Measurements from ENCODE around the gene ALOX5.
"Not testable (repeated sequence)": the region's sequence is repeated elsewhere in the genome, so short reads cannot be mapped to it uniquely, and the experiment has no call there.

ALOX5 gene

DNA sequence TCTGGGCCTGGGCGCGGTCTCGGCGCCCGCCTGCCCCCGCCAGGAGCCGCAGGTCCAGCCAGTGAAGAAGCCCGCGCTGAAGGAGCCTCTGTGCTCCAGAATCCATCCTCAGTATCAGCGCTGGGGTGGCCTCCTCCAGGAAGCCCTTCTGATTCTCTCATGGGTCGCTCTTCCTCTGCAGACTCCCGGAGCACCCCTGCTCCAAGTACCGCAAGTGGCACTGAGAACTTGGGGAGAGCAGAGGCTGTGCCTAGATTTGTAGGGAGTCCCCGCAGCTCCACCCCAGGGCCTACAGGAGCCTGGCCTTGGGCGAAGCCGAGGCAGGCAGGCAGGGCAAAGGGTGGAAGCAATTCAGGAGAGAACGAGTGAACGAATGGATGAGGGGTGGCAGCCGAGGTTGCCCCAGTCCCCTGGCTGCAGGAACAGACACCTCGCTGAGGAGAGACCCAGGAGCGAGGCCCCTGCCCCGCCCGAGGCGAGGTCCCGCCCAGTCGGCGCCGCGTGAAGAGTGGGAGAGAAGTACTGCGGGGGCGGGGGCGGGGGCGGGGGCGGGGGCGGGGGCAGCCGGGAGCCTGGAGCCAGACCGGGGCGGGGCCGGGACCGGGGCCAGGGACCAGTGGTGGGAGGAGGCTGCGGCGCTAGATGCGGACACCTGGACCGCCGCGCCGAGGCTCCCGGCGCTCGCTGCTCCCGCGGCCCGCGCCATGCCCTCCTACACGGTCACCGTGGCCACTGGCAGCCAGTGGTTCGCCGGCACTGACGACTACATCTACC lies at the start of gene ALOX5:
TSS of gene ALOX5 (plus strand) at position 641 of the 774 bp plus-strand sequence. CDS start at position 705, 64 bp downstream.
- DNase-seq: peak; percentile 9

DNA sequence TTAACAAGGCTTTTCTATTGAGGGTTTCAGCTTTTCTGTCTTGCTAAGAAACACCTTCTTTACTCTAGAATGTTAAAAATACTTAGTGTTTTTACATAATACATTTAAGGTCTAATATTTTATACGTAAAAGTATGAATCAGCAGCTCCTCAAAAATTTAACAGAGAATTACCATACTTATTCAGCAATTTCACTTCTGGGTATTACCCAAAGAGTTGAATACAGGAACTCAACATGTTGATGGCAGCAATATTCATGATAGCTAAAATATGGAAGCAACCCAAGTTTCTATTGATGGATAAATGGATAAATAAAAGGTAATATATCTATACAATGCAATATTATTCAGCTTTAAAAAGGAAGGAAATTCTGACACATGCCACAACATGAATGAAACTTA lies 48.9 kb upstream of the ALOX5 start:
- no peak for DNase-seq

DNA sequence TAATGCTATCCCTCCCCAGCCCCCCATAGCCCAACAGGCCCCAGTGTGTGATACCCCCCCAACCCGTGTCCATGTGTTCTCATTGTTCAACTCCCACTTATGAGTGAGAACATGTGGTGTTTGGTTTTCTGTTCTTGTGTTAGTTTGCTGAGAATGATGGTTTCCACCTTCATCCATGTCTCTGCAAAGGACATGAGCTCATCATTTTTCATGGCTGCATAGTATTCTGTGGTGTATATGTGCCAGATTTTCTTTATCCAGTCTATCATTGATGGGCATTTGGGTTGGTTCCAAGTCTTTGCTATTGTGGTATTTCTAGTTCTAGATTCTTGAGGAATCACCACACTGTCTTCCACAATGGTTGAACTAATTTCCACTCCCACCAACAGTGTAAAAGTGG lies 47.2 kb upstream of the ALOX5 start:
- not testable (repeated sequence) for DNase-seq

DNA sequence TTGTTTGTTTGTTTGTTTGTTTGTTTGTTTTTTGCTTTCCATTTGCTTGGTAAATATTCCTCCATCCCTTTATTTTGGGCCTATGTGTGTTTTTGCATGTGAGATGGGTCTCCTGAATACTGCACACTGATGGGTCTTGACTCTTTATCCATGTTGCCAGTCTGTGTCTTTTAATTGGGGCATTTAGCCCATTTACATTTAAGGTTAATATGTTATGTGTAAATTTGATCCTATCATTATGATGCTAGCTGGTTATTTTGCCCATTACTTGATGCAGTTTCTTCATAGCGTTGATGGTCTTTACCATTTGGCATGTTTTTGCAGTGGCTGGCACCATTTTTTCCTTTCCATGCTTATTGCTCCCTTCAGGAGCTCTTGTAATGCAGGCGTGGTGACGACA lies 42.2 kb upstream of the ALOX5 start:
- not testable (repeated sequence) for DNase-seq

DNA sequence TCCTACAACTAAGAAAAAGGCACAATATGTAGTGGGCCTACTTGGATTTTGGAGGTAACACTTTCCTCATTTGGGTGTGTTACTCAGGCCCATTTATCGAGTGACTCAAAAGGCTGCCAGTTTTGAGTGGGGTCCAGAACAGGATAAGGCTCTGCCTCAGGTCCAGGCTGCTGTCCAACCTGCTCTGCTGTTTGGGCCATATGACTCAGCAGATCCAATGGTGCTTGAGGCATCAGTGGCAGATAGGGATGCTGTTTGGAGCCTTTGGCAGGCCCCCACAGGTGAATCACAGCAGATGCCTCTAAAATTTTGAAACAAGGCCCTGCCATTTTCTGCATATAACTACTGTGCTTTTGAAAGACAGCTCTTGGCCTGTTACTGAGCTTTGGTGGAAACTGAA lies 34.1 kb upstream of the ALOX5 start:
- DNase-seq: no peak

DNA sequence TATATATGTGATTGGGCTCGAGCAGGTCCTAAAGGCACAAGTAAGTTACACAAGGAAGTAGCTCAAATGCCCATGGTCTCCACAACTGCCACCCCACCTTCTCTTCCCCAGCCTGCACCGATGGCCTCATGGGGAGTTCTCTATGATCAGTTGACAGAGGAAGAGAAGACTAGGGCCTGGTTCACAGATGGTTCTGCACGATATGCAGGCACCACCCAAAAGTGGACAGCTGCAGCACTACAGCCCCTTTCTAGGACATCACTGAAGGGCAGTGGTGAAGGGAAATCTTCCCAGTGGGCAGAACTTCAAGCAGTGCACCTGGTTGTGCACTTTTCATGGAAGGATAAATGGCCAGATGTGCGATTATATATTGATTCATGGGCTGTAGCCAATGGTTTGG lies 33.6 kb upstream of the ALOX5 start:
- not testable (repeated sequence) for DNase-seq

DNA sequence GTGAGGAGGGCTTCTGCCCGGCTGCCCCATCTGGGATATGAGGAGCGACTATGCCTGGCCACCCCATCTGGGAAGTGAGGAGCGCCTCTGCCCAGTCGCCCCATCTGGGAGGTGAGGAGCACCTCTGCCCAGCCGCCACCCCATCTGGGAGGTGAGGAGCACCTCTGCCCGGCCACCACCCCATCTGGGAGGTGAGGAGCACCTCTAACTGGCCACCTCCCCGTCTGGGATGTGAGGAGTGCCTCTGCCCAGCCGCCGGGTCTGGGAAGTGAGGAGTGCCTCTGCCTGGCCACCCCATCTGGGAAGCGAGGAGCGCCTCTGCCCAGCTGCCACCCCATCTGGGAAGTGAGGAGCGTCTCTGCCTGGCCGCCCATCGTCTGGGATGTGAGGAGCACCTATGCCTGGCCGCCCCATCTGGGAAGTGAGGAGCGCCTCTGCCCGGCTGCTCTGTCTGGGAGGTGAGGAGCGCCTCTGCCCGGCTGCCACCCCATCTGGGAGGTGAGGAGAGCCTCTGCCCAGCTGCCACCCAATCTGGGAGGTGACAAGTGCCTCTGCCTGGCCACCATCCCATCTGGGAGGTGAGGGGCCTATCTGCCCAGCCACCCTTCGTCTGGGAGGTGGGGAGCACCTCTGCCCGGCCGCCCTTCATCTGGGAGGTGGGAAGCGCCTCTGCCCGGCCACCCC lies 27.2 kb upstream of the ALOX5 start:
- DNase-seq: not testable (repeated sequence)

DNA sequence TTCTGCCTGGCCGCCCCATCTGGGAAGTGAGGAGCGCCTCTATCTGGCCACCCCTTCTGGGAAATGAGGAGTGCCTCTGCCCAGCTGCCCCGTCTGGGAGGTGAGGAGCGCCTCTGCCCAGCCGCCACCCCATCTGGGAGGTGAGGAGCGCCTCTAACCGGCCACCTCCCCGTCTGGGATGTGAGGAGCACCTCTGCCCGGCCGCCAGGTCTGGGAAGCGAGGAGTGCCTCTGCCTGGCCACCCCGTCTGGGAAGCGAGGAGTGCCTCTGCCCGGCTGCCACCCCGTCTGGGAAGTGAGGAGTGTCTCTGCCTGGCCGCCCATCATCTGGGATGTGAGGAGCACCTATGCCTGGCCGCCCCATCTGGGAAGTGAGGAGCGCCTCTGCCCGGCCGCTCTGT lies 26.6 kb upstream of the ALOX5 start:
- not testable (repeated sequence) for DNase-seq

DNA sequence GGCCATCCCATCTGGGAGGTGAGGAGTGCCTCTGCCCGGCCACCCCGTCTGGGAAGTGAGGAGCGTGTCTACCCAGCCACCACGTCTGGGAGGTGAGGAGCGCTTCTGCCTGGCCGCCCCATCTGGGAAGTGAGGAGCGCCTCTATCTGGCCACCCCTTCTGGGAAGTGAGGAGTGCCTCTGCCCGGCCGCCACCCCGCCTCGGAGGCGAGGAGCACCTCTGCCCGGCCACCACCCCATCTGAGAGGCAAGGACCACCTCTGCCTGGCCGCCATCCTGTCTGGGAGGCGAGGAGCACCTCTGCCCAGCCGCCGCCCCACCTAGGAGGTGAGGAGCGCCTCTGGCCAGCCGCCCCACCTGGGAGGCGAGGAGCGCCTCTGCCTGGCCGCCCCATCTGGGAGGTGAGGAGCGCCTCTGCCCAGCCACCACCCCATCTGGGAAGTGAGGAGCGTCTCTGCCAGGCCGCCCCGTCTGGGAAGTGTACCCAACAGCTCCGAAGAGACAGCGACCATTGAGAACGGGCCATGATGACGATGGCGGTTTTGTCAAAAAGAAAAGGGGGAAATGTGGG lies 25.7 kb upstream of the ALOX5 start:
- DNase-seq: not testable (repeated sequence)

DNA sequence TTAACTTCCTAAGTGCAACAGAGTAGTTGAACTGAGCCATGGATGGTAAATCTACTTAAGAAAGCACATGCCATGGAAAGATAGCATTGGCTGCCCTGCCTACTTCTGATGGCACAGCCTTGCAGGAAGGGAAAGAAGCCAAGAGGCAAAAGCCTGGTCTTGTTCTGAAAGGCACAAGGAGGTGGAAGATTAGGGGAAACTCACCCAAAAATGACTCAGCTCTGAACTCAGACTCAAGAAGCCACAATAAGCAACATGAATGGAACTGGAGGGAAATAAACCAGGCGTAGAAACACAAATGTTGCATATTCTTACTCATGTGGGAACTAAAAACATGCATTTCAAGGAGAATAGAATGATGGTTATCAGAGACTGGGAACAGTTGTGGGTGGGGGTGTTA lies 20.8 kb upstream of the ALOX5 start:
- no peak for DNase-seq

DNA sequence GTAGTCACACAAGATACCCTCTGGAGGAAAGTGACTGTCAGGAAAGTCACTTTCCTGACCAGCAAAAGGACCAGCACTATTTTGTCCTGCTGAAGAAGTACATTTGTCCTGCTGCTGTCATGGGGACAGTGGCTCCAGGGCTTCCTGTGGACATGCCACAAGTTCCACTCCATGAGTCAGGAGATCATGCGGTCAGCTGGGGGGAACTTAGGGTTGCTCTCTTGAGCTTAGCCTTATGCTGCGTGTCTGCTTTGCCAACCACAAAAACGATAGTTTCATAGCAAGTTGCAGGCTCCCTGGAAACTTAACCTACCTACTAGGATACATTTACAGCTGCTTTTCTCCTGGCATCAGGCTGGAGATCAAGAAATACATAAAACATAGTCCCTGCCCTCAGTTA lies 19.8 kb upstream of the ALOX5 start:
- DNase-seq: no peak

DNA sequence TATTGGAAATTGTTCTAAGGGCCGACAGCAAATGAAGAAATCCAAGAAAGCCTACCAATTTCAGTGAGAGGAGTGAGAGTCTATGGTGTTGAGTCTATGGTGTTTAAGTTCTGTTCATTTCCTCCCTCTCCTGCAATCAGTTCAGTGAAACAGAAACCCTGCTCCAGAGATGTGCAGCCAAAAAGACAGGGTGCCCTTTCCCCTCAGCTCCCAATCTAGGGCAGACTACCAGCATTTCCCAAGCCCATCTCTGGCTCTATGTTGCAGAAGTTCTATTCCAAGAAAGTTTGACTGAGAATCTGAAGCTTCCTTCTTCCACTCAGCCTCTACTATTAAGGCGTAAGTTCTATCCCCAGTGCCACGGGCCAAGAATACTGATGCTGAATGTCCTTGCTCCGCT lies 18.5 kb upstream of the ALOX5 start:
- DNase-seq: no peak

DNA sequence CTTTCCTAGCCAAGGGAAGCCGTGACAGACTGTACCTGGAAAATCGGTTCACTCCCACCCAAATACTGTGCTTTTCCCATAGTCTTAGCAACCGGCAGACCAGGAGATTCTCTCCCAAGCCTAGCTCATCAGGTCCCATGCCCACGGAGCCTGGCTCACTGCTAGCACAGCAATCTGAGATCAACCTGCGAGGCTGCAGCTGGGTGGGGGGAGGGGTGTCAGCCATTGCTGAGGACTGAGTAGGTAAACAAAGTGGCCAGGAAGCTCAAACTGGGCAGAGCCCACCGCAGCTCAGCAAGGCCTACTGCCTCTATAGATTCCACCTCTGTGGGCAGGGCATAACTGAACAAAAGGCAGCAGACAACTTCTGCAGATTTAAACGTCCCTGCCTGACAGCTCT lies 15.1 kb upstream of the ALOX5 start:
- DNase-seq: not testable (repeated sequence)

DNA sequence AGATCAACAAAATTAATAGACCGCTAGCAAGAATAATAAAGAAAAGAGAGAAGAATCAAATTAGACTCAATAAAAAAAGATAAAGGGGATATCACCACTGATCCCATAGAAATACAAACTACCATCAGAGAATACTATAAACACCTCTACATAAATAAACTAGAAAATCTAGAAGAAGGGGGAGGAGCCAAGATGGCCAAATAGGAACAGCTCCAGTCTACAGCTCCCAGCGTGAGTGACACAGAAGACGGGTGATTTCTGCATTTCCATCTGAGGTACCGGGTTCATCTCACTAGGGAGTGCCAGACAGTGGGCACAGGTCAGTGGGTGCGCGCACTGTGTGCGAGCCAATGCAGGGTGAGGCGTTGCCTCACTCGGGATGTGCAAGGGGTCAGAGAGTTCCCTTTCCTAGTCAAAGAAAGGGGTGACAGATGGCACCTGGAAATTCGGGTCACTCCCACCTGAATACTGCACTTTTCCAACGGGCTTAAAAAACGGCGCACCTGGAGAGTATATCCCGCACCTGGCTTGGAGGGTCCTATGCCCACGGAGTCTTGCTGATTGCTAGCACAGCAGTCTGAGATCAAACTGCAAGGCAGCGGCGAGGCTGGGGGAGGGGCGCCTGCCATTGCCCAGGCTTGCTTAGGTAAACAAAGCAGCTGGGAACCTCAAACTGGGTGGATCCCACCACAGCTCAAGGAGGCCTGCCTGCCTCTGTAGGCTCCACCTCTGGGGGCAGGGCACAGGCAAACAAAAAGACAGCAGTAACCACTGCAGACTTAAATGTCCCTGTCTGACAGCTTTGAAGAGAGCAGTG lies 11.8 kb upstream of the ALOX5 start:
- not testable (repeated sequence) for DNase-seq

DNA sequence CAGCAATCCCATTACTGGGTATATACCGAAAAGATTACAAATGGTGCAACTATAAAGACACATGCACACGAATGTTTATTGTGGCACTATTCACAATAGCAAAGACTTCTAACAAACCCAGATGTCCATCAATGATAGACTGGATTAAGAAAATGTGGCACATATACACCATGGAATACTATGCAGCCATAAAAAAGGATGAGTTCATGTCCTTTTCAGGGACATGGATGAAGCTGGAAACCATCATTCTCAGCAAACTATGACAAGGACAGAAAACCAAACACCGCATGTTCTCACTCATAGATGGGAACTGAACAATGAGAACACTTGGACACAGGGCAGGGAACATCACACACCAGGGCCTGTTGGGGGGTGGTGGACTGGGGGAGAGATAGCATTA lies 6.4 kb upstream of the ALOX5 start:
- not testable (repeated sequence) for DNase-seq

DNA sequence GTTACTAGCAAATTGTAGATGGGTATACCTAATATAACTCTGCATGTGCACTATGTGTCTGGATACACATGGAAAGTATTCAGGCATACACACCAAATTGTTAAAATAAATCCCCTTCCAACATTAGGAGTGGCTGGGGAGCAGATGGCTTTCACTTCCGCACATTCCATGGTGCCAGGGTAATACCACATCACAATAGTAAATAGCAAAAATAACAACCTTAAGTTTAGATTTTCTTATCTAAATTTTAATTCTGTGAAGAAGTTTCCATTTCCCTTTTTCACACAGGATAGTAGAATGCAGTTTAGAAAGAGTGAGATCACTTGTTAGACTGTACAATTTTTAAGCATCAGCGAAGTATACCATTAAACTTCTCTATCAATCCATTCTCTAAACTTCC lies 5.8 kb upstream of the ALOX5 start:
- DNase-seq: no peak

DNA sequence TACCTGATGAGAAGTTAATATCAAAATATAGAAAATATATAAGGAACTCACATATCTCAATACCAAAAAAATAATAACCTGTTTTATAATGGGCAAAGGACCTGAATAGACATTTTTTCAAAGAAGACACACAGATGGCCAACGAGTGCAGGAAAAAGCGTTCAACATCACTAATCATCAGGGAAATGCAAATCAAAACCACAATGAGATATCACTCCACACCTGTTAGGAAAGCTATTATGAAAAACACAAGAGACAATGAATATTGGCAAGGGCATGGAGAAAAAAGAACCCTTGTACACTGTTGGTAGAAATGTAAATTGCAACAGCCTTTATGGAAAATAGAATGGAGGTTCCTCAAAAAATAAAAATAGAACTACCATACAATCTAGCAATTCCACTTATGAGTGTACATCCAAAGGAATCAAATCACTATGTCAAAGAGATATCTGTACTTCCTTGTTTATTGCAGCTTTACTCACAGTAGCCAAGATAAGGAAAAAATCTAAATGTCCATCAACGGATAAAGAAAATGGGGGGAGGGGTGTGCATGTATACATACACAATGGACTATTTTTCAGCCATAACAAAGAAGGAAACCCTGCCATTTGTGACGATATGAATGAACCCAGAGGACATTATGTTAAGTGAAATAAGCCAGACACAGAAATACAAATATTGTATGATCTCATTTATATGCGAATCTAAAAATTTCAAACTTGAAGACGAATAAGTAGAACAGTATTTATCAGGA lies 3.6 kb upstream of the ALOX5 start:
- DNase-seq: no peak

DNA sequence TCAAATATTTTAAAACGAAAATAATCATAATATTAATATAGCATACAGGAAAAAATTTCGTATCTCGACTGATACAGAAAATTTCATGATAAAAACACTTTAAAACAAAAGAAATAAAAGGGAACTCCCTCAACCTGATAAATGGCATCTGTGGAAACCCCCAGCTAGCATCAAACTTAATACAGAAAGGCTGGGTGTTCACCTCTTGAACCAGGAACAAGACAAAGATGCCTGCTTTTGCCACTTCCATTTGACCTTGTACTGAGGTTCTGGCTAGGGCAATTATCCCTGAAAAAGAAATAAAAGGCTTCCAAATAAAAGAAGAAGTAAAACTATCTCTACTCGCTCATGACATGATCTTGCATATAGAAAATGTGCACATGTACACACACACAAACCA lies 2.5 kb upstream of the ALOX5 start:
- no peak for DNase-seq

DNA sequence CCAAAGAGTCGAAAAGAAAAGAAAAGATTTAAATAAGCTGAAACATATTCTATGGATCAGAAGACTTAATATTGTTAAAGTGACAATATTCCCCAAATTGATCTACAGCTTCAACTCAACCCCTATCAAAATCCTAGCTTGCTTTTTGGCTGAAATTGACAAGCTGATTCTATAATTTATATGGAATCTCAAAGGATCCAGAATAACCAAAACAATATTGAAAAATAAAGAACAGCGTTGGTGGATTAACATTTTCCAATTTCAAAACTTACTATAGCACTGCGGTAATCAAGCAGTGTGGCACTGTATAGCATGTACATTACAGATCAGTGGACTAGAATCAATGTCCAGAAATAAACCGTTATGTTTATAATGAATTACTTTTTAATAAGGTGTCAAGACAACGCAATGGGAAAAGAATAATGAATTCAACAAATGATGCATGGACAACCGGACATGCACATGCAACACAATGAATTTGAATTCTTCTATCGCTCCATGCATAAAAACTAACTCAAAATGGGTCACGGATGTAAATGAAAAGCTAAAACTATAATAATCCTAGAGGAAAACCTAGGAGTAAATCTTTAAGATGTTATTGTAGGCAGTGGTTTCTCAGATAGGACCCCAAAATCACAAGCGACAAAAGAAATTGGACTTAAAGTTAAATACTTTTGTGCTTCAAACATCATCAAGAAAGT lies 1.6 kb upstream of the ALOX5 start:
- no peak for DNase-seq

DNA sequence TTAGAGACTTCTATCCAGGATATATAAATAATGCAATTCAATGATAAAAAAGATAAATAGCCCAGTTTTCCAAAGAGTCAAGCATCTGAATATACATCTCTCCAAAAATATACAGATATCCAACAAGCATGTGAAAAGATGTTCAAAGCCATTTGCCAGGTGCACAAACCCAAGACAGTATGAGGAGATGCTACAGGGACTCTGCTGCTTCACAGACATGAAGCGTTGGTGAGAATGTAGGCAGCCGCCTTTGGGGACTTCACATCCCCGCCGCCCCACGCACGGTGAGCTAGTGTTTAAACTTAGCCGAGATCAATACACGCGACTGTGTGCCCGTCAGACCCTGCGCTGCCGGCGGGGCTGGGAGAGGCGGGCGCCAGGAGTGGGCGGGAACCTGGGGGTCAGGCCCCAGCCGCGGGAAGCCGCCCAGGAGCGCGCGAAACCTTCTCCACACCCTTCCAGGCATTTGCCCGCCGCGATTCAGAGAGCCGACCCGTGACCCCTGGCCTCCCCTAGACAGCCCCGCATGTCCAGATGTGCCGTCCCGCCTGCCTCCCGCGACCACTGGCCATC lies 927 bp upstream of the ALOX5 start:
- DNase-seq: no peak

DNA sequence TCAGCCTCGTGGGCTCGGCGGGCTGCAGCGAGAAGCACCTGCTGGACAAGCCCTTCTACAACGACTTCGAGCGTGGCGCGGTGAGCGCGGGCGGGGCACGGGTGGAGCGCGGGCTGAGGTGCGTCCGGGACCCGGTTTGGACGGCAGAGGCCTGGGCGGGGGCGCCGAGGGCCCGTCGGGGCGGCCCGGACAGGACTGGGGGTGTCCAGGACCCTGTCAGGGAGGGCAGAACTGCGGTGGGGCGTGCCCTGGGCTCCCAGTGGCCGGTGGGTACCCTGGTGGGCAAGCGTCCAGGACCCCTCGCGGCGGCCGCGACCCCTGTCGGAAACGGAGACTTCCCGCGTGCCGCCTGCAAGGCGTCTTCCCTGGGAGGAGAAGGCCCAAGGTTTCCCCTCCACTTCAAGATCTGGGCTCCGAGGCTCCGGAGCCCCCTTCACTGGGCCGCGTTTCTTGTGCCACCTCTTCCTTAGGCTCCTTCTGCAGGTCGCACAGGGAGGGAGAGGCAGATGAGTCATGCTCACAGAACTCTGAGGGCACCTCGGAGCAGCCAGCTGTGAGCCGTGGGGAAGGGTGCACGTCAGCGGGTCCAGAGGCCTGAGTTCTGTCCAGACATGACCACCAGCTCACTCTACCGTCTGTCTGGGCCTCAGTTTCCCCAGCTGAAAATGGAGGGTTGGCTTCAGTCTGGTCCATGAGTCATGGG lies 485 bp downstream of the ALOX5 start:
- DNase-seq: no peak

Data from NCI-H226 (cell line).